H9 (cell line): Measurements from ENCODE around the gene ALOX5AP. TPM values are rescaled to one million over a fixed set of nuclear protein-coding genes. Genes with fewer than 3 reads are reported as not detected.
A peak's percentile ranks its signal among the peaks of the same experiment; 100 is the strongest.

ENCODE experiments used
- DNase-seq: peaks from one replicate; pipeline ENCODE4 v3.0.0-alpha.2; 2017
- H2AFZ ChIP-seq: one replicate; pipeline ENCODE4 v1.6.1; 2013; ENCODE audit warnings: mild to moderate bottlenecking, low read length, control low read depth, moderate library complexity
- H2AK5ac ChIP-seq: 2 replicates; pipeline ENCODE4 v1.6.1; 2013; ENCODE audit warnings: low read length, control low read depth, mixed read lengths; ENCODE audit not compliant: insufficient read length
- H2BK120ac ChIP-seq: one replicate; pipeline ENCODE4 v1.6.1; 2013; ENCODE audit warnings: low read depth, mild to moderate bottlenecking, low read length, control low read depth, inconsistent platforms; ENCODE audit not compliant: poor library complexity, severe bottlenecking
- H2BK12ac ChIP-seq: 2 replicates; pipeline ENCODE4 v1.6.1; 2013; ENCODE audit warnings: low read length, control low read depth, mixed read lengths, low read depth; ENCODE audit not compliant: insufficient read length
- H2BK15ac ChIP-seq: 2 replicates; pipeline ENCODE4 v1.6.1; 2013; ENCODE audit warnings: low read depth, low read length, control low read depth
- H2BK20ac ChIP-seq: one replicate; pipeline ENCODE4 v1.6.1; 2013; ENCODE audit warnings: low read depth, mild to moderate bottlenecking, low read length, control low read depth, inconsistent platforms; ENCODE audit not compliant: poor library complexity, severe bottlenecking
- H2BK5ac ChIP-seq: 2 replicates; pipeline ENCODE4 v1.6.1; 2013; ENCODE audit warnings: low read length, control low read depth, mixed read lengths; ENCODE audit not compliant: insufficient read length
- H3K14ac ChIP-seq: 2 replicates; pipeline ENCODE4 v1.6.1; 2013; ENCODE audit warnings: low read length, control low read depth; ENCODE audit not compliant: insufficient read depth
- H3K18ac ChIP-seq: 2 replicates; pipeline ENCODE4 v1.6.1; 2013; ENCODE audit warnings: low read depth, mild to moderate bottlenecking, mixed read lengths, low read length, control low read depth; ENCODE audit not compliant: insufficient read length
- H3K23ac ChIP-seq: 2 replicates; pipeline ENCODE4 v1.6.1; 2013; ENCODE audit warnings: low read length, control low read depth, mixed read lengths, low read depth; ENCODE audit not compliant: insufficient read length
- H3K23me2 ChIP-seq: 2 replicates; pipeline ENCODE4 v1.6.1; 2013; ENCODE audit warnings: low read depth, mild to moderate bottlenecking, mixed read lengths, low read length, control low read depth; ENCODE audit not compliant: insufficient read length, poor library complexity, severe bottlenecking
- H3K27ac ChIP-seq: 2 replicates; pipeline ENCODE4 v1.5.1; 2013; ENCODE audit warnings: low read length, control low read depth, mixed read lengths, low read depth; ENCODE audit not compliant: insufficient read length
- H3K27me3 ChIP-seq: 2 replicates; pipeline ENCODE4 v1.6.1; 2013; ENCODE audit warnings: low read length, control low read depth, inconsistent platforms; ENCODE audit not compliant: insufficient read depth
- H3K4ac ChIP-seq: 2 replicates; pipeline ENCODE4 v1.6.1; 2013; ENCODE audit warnings: low read depth, mild to moderate bottlenecking, control low read depth, inconsistent platforms, low read length, moderate library complexity
- H3K4me1 ChIP-seq: 2 replicates; pipeline ENCODE4 v1.6.1; 2013; ENCODE audit warnings: low read length, control low read depth, inconsistent platforms; ENCODE audit not compliant: insufficient read depth
- H3K4me2 ChIP-seq: 2 replicates; pipeline ENCODE4 v1.6.1; 2013; ENCODE audit warnings: low read length, control low read depth, mixed read lengths; ENCODE audit not compliant: insufficient read length, insufficient read depth
- H3K56ac ChIP-seq: 2 replicates; pipeline ENCODE4 v1.6.1; 2013; ENCODE audit warnings: low read depth, mild to moderate bottlenecking, mixed read lengths, low read length, control low read depth; ENCODE audit not compliant: insufficient read length
- H3K79me1 ChIP-seq: 2 replicates; pipeline ENCODE4 v1.6.1; 2013; ENCODE audit warnings: low read depth, mild to moderate bottlenecking, moderate library complexity, low read length, control low read depth, inconsistent platforms; ENCODE audit not compliant: insufficient read depth, poor library complexity, severe bottlenecking
- H3K79me2 ChIP-seq: 2 replicates; pipeline ENCODE4 v1.6.1; 2013; ENCODE audit warnings: low read length, control low read depth, inconsistent platforms; ENCODE audit not compliant: insufficient read depth
- H3K9ac ChIP-seq: 2 replicates; pipeline ENCODE4 v1.6.1; 2013; ENCODE audit warnings: low read length, control low read depth, mixed read lengths; ENCODE audit not compliant: insufficient read length; ENCODE audit errors: extremely low read depth
- H3K9me3 ChIP-seq: one replicate; pipeline ENCODE4 v1.6.1; 2013; ENCODE audit warnings: low read depth, low read length, inconsistent platforms; ENCODE audit not compliant: control insufficient read depth
- H3T11ph ChIP-seq: one replicate; pipeline ENCODE4 v1.6.1; 2013; ENCODE audit warnings: mild to moderate bottlenecking, low read length, control low read depth, inconsistent platforms
- H4K20me1 ChIP-seq: one replicate; pipeline ENCODE4 v1.6.1; 2013; ENCODE audit not compliant: control insufficient read depth, insufficient read length, insufficient read depth
- H4K5ac ChIP-seq: 2 replicates; pipeline ENCODE4 v1.6.1; 2013; ENCODE audit warnings: low read depth, mild to moderate bottlenecking, mixed read lengths, low read length, control low read depth; ENCODE audit not compliant: insufficient read length
- H4K8ac ChIP-seq: replicated peaks from 2 replicates; pipeline ENCODE4 v1.6.1; 2013; ENCODE audit warnings: low read length, control low read depth, mixed read lengths, low read depth; ENCODE audit not compliant: insufficient read length
- H4K91ac ChIP-seq: 2 replicates; pipeline ENCODE4 v1.6.1; 2013; ENCODE audit warnings: low read depth, mild to moderate bottlenecking, moderate library complexity, mixed read lengths, low read length, control low read depth; ENCODE audit not compliant: insufficient read length
- H3K27ac Mint-ChIP-seq, 3 experiments: 2 replicates in 2 of 3; 3 replicates in 1 of 3; pipeline ENCODE4 v1.8.0; 2020 to 2021; ENCODE audit warnings: mixed read lengths in 3 of 3, mild to moderate bottlenecking in 1 of 3, moderate library complexity in 1 of 3
- H3K27me3 Mint-ChIP-seq: 2 replicates; pipeline ENCODE4 v1.8.0; 2021; ENCODE audit warnings: low read depth, mild to moderate bottlenecking, moderate library complexity, mixed read lengths
- H3K36me3 Mint-ChIP-seq, 3 experiments: 2 replicates in 2 of 3; 3 replicates in 1 of 3; pipeline ENCODE4 v1.8.0; 2020 to 2021; ENCODE audit warnings: low read depth in 3 of 3, mixed read lengths in 3 of 3; ENCODE audit not compliant: insufficient read depth in 1 of 3
- H3K4me1 Mint-ChIP-seq, 2 experiments: 2 replicates each; pipeline ENCODE4 v1.8.0; 2020; ENCODE audit warnings: mixed read lengths in 2 of 2
- H3K4me3 Mint-ChIP-seq, 2 experiments: 2 replicates in 1 of 2; 3 replicates in 1 of 2; pipeline ENCODE4 v1.8.0; 2020 to 2021; ENCODE audit warnings: mild to moderate bottlenecking in 2 of 2, mixed read lengths in 2 of 2, moderate library complexity in 1 of 2
- H3K9me3 Mint-ChIP-seq, 2 experiments: 2 replicates in 1 of 2; 3 replicates in 1 of 2; pipeline ENCODE4 v1.8.0; 2020; ENCODE audit warnings: mild to moderate bottlenecking in 2 of 2, mixed read lengths in 2 of 2, moderate library complexity in 1 of 2
- WGBS: extraction: QIAGEN DNeasy Blood & Tissue Kit; methylation state at CpG from one replicate; pipeline ENCODE4 v1.1.7; 2013; ENCODE audit warnings: missing lambda C conversion rate, low lambda C conversion rate, mixed read lengths; ENCODE audit not compliant: insufficient read length; ENCODE audit errors: extremely low coverage; 5-methylcytosine and 5-hydroxymethylcytosine counted together
- total RNA-seq: library from RNA; stranded (reverse); gene quantifications from 2 replicates; pipeline ENCODE4 v1.2.1, GENCODE V29; 2021
- TF ChIP-seq, protein P1 (sequence below): fragments of 200-600 bp; sonication (generic); conservative IDR thresholded peaks from 3 replicates; pipeline ENCODE4 v1.8.0; 2021; ENCODE audit warnings: antibody characterized with exemption, mild to moderate bottlenecking

ALOX5AP gene
- total RNA-seq, 1 experiment from 2014 or later = not detected

DNA sequence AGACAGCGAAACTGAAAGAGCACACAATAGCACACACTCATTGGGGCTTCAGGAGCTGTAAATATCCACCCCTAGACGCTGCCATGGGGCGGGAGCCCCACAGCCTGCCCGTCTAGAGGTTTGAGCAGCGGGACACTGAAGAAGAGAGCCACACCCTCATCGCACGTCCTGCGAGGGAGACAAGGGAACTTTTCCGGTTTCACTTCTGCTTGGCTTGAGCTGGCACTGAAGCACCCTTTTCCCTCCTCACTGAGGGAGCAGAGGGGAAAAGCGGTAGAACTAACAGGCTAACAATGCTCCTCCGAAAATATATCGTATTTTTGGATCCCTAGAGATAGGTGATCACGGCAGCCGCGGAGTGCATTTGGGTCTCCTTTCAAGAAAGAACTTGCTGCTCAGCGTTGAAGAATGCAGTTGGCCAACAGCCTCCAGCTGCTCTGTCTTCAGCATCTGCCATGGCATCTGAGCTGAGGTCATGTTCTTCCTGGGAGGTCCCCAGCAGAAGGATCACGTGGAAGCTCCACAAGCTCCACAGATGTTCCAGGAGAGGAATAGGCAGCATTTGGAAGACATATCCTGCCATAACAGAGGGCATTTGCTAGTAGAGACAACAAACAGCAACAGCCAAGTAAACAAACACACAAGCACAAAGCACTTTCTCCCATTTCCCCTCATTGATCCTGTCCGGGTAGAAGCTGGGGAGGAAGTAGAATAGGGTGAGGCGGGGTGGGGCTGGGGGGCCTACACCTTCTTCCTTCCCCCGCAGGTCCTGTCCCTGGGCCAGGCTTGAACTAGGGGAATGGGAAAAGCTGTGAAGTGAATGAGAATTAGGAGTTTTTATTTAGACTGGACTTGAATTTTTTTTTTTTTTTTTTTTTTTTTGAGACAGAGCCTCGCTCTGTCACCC is 44.8 kb upstream of the ALOX5AP start:
- Mint-ChIP-seq H3K4me3 (no peak overlapping the region), H3K36me3 (no peaks in the 10 kb centered on the region), H3K27me3 (peaks cover 2% of the 10 kb centered on the region), H3K4me1 (peaks cover 2 to 8% of the 10 kb centered on the region in 2 experiments), H3K27ac (no peak overlapping the region; a peak in 1 of 7 replicates), H3K9me3 (peaks cover 0 to 3% of the 10 kb centered on the region in 2 experiments; a peak in 4 of 5 replicates)
- no peaks in the 10 kb centered on the region for H3K27me3 ChIP-seq
- WGBS = no CpG with 5 or more reads among the region's 21 CpGs
- no peak overlapping the region for H2AFZ ChIP-seq
- no peaks in the 10 kb centered on the region; the same call in 1 of the 2 replicates for H3K4me1 ChIP-seq
- H3K18ac ChIP-seq = no peak overlapping the region
- H3K23me2 ChIP-seq = no peaks in the 10 kb centered on the region
- no peak overlapping the region for H3K4me2 ChIP-seq
- TF ChIP-seq, protein P1, sequence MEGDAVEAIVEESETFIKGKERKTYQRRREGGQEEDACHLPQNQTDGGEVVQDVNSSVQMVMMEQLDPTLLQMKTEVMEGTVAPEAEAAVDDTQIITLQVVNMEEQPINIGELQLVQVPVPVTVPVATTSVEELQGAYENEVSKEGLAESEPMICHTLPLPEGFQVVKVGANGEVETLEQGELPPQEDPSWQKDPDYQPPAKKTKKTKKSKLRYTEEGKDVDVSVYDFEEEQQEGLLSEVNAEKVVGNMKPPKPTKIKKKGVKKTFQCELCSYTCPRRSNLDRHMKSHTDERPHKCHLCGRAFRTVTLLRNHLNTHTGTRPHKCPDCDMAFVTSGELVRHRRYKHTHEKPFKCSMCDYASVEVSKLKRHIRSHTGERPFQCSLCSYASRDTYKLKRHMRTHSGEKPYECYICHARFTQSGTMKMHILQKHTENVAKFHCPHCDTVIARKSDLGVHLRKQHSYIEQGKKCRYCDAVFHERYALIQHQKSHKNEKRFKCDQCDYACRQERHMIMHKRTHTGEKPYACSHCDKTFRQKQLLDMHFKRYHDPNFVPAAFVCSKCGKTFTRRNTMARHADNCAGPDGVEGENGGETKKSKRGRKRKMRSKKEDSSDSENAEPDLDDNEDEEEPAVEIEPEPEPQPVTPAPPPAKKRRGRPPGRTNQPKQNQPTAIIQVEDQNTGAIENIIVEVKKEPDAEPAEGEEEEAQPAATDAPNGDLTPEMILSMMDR = no peak
- no peaks in the 10 kb centered on the region for H3K79me2 ChIP-seq
- H3K9me3 ChIP-seq = no peaks in the 10 kb centered on the region
- H3T11ph ChIP-seq = no peak overlapping the region
- H2BK5ac ChIP-seq = no peak overlapping the region
- no peak overlapping the region for H2BK15ac ChIP-seq
- no peak overlapping the region for H3K27ac ChIP-seq
- no peak overlapping the region for H3K56ac ChIP-seq
- no peak overlapping the region for H3K4ac ChIP-seq
- no peak overlapping the region for H2BK12ac ChIP-seq
- no peak overlapping the region for H4K5ac ChIP-seq
- H4K20me1 ChIP-seq = no peaks in the 10 kb centered on the region
- H2BK120ac ChIP-seq = no peak overlapping the region
- no peaks in the 10 kb centered on the region for H3K79me1 ChIP-seq
- H3K14ac ChIP-seq = 0 out of 2 replicates have a peak overlapping the region, but pooled peaks have one; percentile 51
- no peak overlapping the region for H2AK5ac ChIP-seq
- no peak for DNase-seq
- no peak overlapping the region for H3K9ac ChIP-seq
- H2BK20ac ChIP-seq = no peak overlapping the region
- H4K91ac ChIP-seq = no peak overlapping the region
- H4K8ac ChIP-seq = no peak overlapping the region
- no peak overlapping the region for H3K23ac ChIP-seq
